OCI-LY7 (cell line): Measurements from ENCODE around the gene EYA2. TPM values are rescaled to one million over a fixed set of nuclear protein-coding genes. Genes with fewer than 3 reads are reported as not detected.
"Not testable (repeated sequence)": the region's sequence is repeated elsewhere in the genome, so short reads cannot be mapped to it uniquely, and the experiment has no call there.

Source experiments
- BruUV-seq: library from RNA; stranded (reverse); fragments of 400-500 nt; replicated peaks from 2 replicates; lab custom pipeline; 2021; lab: Mats Ljungman, UMichigan
- CTCF ChIA-PET: fragments of 300-600 bp; sonication (Branson Sonifier 250); formaldehyde crosslinking; loops from one replicate; lab custom pipeline; 2022; ENCODE audit warnings: antibody characterized with exemption; ENCODE audit not compliant: unreplicated experiment; lab: Charles Lee
- POLR2A ChIA-PET: fragments of 300-600 bp; sonication (Branson Sonifier 250); formaldehyde crosslinking; loops from one replicate; lab custom pipeline; 2022; ENCODE audit warnings: antibody characterized with exemption; lab: Charles Lee
- DNase-seq: peaks from one replicate; pipeline ENCODE4 v3.0.0-alpha.2; 2015; ENCODE audit warnings: low spot score
- H2AFZ ChIP-seq: fragments of 200-600 bp; sonication (generic), shearing (Covaris generic); 2 replicates; pipeline ENCODE4 v1.6.1; 2014; ENCODE audit warnings: mild to moderate bottlenecking, antibody characterized with exemption, low read length, moderate library complexity
- H3K27ac ChIP-seq: fragments of 200-600 bp; sonication (generic); 2 replicates; pipeline ENCODE4 v1.5.1; 2014; ENCODE audit warnings: mixed run types, low read depth, mild to moderate bottlenecking, moderate library complexity, low read length, inconsistent platforms; ENCODE audit not compliant: poor library complexity, severe bottlenecking
- H3K36me3 ChIP-seq: fragments of 200-600 bp; sonication (generic); 2 replicates; pipeline ENCODE4 v1.6.1; 2014; ENCODE audit warnings: mild to moderate bottlenecking, antibody characterized with exemption, low read length, moderate library complexity, mixed read lengths; ENCODE audit not compliant: insufficient read depth
- H3K4me1 ChIP-seq: fragments of 200-600 bp; sonication (generic); 2 replicates; pipeline ENCODE4 v1.5.1; 2014; ENCODE audit warnings: mild to moderate bottlenecking, low read length; ENCODE audit not compliant: insufficient read depth, poor library complexity, severe bottlenecking
- H3K4me2 ChIP-seq: fragments of 200-600 bp; sonication (generic); 2 replicates; pipeline ENCODE4 v1.6.1; 2014; ENCODE audit warnings: mild to moderate bottlenecking, low read length
- H3K4me3 ChIP-seq: fragments of 200-600 bp; sonication (generic); 2 replicates; pipeline ENCODE4 v1.5.1; 2014; ENCODE audit warnings: mild to moderate bottlenecking, low read depth, low read length; ENCODE audit not compliant: poor library complexity, severe bottlenecking
- H3K79me2 ChIP-seq: fragments of 200-600 bp; sonication (generic); 2 replicates; pipeline ENCODE4 v1.6.1; 2016; ENCODE audit warnings: low read depth, mild to moderate bottlenecking, low read length, moderate library complexity, mixed read lengths; ENCODE audit not compliant: insufficient read depth
- H3K9me2 ChIP-seq: fragments of 200-600 bp; sonication (generic); 2 replicates; pipeline ENCODE4 v1.6.1; 2016; ENCODE audit warnings: mild to moderate bottlenecking, low read length, mixed read lengths; ENCODE audit not compliant: insufficient read depth
- H3K9me3 ChIP-seq: fragments of 200-600 bp; sonication (generic); 2 replicates; pipeline ENCODE4 v1.6.1; 2014; ENCODE audit warnings: mild to moderate bottlenecking, mixed run types, low read length, mixed read lengths
- H4K20me1 ChIP-seq: fragments of 200-600 bp; sonication (generic); 2 replicates; pipeline ENCODE4 v1.6.1; 2014; ENCODE audit warnings: mild to moderate bottlenecking, antibody characterized with exemption, low read length, moderate library complexity, mixed read lengths; ENCODE audit not compliant: insufficient read depth
- EZH2phosphoT487 ChIP-seq: fragments of 200-600 bp; sonication (generic); IDR thresholded peaks from 2 replicates; pipeline ENCODE4 v1.6.1; 2018; ENCODE audit warnings: low read depth, borderline replicate concordance, mild to moderate bottlenecking, mixed run types, antibody characterized with exemption, low read length, moderate library complexity, mixed read lengths
- intact Hi-C: fragments of 100-400 bp; cut with micrococcal nuclease; formaldehyde crosslinking; loops from one replicate; pipeline ENCODE4 v1.10.0; 2022; ENCODE audit not compliant: unreplicated experiment
- total RNA-seq, 2 experiments: library from RNA; depleted of rRNA in 1 of 2; stranded (reverse); fragments of >200 nt in 1 of 2; shearing (Covaris generic) in 1 of 2; gene quantifications; 2 replicates each; pipeline ENCODE4 v1.2.3, GENCODE V29; 2014 to 2022
- TF ChIP-seq, protein P1 (sequence below): fragments of 200-600 bp; sonication (generic); conservative IDR thresholded peaks from 2 replicates; pipeline ENCODE4 v1.5.1; 2014; ENCODE audit warnings: mild to moderate bottlenecking, antibody characterized with exemption, low read length, moderate library complexity, mixed read lengths

EYA2 gene
- total RNA-seq, 2 experiments from 2014 or later: not detected

DNA sequence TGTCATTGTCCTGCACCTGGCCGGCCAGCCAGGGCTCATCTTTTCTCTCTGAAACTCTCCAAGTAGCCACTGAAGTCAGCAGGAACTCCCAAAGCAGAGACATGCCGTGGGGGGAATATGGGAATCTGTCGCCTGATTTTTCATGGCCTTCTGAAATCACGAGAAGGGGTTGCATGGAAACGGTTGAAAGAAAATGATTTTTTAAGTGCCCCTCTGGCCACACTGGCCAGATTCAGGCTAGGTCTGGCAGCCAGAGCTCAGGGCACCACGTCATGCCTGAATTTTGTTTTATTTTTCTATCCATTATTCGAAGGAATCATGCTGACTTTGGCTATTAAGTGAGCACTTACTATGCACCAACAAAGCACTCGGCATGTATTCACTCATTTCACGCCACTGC lies 65.2 kb downstream of the EYA2 start:
- BruUV-seq: no TSS peak
- Histone ChIP-seq H4K20me1 (no peaks in the 10 kb centered on the region), H3K36me3 (no peaks in the 10 kb centered on the region), H3K9me2 (no peaks in the 10 kb centered on the region), H3K4me3 (no peak overlapping the region), H3K4me1 (peaks cover 25% of the 10 kb centered on the region), H2AFZ (no peak overlapping the region), H3K79me2 (no peaks in the 10 kb centered on the region), H3K27ac (no peak overlapping the region), H3K4me2 (no peak overlapping the region), H3K9me3 (peaks cover 16% of the 10 kb centered on the region)
- intact Hi-C loops: no loop called here
- ChIA-PET CTCF (no interaction called here), POLR2A (interaction anchor here (0.5 kb wide), 1 partner anchor 23 kb away, joined by 3 read pairs; no protein-coding TSS in a partner anchor)
- DNase-seq: no peak
- TF ChIP-seq EZH2phosphoT487: no peak
- TF ChIP-seq, protein P1, sequence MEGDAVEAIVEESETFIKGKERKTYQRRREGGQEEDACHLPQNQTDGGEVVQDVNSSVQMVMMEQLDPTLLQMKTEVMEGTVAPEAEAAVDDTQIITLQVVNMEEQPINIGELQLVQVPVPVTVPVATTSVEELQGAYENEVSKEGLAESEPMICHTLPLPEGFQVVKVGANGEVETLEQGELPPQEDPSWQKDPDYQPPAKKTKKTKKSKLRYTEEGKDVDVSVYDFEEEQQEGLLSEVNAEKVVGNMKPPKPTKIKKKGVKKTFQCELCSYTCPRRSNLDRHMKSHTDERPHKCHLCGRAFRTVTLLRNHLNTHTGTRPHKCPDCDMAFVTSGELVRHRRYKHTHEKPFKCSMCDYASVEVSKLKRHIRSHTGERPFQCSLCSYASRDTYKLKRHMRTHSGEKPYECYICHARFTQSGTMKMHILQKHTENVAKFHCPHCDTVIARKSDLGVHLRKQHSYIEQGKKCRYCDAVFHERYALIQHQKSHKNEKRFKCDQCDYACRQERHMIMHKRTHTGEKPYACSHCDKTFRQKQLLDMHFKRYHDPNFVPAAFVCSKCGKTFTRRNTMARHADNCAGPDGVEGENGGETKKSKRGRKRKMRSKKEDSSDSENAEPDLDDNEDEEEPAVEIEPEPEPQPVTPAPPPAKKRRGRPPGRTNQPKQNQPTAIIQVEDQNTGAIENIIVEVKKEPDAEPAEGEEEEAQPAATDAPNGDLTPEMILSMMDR: no peak

DNA sequence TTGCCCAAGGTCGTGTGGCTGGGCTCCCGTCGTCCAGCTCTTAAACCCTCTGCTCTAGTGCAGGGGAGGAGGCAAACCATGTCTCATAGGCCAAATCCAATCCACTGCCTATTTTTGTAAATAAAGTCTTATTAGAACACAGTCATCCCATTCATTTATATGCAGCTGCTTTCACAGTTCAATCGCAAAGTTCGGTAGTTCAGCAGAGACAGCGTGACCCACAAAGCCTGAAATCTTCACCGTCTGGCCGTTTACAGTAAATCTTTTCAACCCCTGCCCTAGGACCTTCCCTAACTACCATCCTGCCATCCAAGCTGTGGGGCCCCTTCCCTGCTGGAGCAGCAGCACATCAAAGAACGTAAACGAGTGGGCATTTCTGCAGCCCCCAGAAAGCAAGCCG lies 65.9 kb downstream of the EYA2 start:
- no peak overlapping the region for H3K4me3 ChIP-seq
- TF ChIP-seq, protein P1: no peak
- no peak for TF ChIP-seq EZH2phosphoT487
- no TSS peak for BruUV-seq
- no peak overlapping the region for H2AFZ ChIP-seq
- no peaks in the 10 kb centered on the region for H3K9me2 ChIP-seq
- H3K4me2 ChIP-seq: no peak overlapping the region
- no peaks in the 10 kb centered on the region for H4K20me1 ChIP-seq
- peaks cover 16% of the 10 kb centered on the region for H3K9me3 ChIP-seq
- no peak overlapping the region for H3K27ac ChIP-seq
- POLR2A ChIA-PET: interaction anchor here (0.5 kb wide), 1 partner anchor 22 kb away, joined by 3 read pairs; no protein-coding TSS in a partner anchor
- H3K4me1 ChIP-seq: peaks cover 30% of the 10 kb centered on the region
- intact Hi-C loops: no loop called here
- no peaks in the 10 kb centered on the region for H3K36me3 ChIP-seq
- no peak for DNase-seq
- CTCF ChIA-PET: no interaction called here
- no peaks in the 10 kb centered on the region for H3K79me2 ChIP-seq

DNA sequence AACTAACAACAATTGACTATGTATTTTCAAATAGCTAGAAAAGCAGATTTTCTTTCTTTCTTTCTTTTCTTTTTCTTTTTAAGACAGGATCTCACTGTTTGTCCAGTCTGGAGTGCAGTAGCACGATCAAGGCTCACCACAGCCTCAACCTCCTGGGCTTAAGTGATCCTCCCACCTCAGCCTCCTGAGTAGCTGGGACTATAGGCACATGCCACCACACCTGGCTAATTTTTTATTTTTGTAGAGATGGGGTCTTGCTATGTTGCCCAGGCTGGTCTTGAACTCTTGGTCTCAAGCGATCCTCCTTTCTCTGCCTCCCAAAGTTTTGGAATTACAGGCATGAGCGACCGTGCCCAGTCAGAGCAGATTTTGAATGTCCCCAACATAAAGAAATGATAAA lies 67.3 kb downstream of the EYA2 start:
- H4K20me1 ChIP-seq, H2AFZ ChIP-seq, H3K36me3 ChIP-seq, DNase-seq, H3K79me2 ChIP-seq, H3K9me2 ChIP-seq, CTCF ChIA-PET, H3K4me2 ChIP-seq, H3K4me3 ChIP-seq, H3K9me3 ChIP-seq, intact Hi-C loops, H3K27ac ChIP-seq, BruUV-seq: not testable (repeated sequence)
- POLR2A ChIA-PET: interaction anchor here (0.7 kb wide), 1 partner anchor 53 kb away, joined by 3 read pairs; no protein-coding TSS in a partner anchor
- H3K4me1 ChIP-seq: peaks cover 30% of the 10 kb centered on the region
